ENCODE data around the gene MBNL2. TPM values are rescaled to one million over a fixed set of nuclear protein-coding genes. Genes with fewer than 3 reads are reported as not detected.

Gene MBNL2
- total RNA-seq, 2 donors from 2014 or later: 47.5 to 50.8 TPM

- H3K9me3 ChIP-seq: no peaks in the 10 kb centered on the region
- intact Hi-C loops (cut with DNase I): no loop called here
- ATAC-seq (peak; percentile 25), DNase-seq (no peak)
- H3K27ac ChIP-seq: peak overlapping the region in 1 of 4 donors; percentile 11
- no peak for TF ChIP-seq CTCF (IDR thresholded peaks at IDR 0.05)
- no peak for TF ChIP-seq POLR2A (IDR thresholded peaks at IDR 0.05)
- H3K36me3 ChIP-seq (replicated peaks in 1 of 2; ENCODE audit: insufficient read depth in 1 of 2, low read depth in 2 of 2): no peaks in the 10 kb centered on the region
- H3K4me1 ChIP-seq: peaks cover 27% of the 10 kb centered on the region
- H3K4me3 ChIP-seq: no peak overlapping the region
- WGBS, 2 donors: 76 to 81% methylated on average over 9 of the region's 9 CpGs
- no peaks in the 10 kb centered on the region for H3K27me3 ChIP-seq
Observed at GRCh38 chr13:97319113-97319720, 97.1 kb downstream of the MBNL2 start.

DNA sequence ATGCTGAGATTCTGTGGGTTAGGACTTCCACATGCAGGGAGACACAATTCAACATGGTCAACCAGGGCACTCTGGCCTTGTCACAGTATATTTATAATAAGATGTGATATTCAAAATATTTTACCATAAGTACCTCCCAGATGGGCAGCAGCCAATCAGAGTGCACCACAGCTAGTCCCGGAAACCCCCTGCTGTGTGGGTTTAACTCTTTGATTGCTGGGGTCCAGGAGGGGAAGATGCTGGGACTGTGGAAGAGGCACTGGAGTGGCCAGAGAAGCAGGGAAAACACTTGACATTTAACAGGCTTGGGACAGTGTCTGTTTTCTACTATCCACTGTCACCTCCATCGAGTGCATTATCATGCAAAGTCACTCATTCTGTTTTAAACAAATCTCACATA, 99.0 kb downstream of the MBNL2 start:
- H3K36me3 ChIP-seq (replicated peaks in 1 of 2; ENCODE audit: insufficient read depth in 1 of 2, low read depth in 2 of 2): no peaks in the 10 kb centered on the region
- WGBS, 2 donors: 8 to 14% methylated on average over 2 of the region's 2 CpGs
- no peak overlapping the region for H3K4me3 ChIP-seq
- intact Hi-C loops (cut with DNase I): no loop called here
- no peaks in the 10 kb centered on the region for H3K9me3 ChIP-seq
- H3K27ac ChIP-seq: no peak overlapping the region
- H3K27me3 ChIP-seq: no peaks in the 10 kb centered on the region
- DNase-seq: no peak
- TF ChIP-seq CTCF (IDR thresholded peaks at IDR 0.05) (no peak), POLR2A (IDR thresholded peaks at IDR 0.05) (no peak)
- H3K4me1 ChIP-seq: peaks cover 35% of the 10 kb centered on the region
- no peak for ATAC-seq

DNA sequence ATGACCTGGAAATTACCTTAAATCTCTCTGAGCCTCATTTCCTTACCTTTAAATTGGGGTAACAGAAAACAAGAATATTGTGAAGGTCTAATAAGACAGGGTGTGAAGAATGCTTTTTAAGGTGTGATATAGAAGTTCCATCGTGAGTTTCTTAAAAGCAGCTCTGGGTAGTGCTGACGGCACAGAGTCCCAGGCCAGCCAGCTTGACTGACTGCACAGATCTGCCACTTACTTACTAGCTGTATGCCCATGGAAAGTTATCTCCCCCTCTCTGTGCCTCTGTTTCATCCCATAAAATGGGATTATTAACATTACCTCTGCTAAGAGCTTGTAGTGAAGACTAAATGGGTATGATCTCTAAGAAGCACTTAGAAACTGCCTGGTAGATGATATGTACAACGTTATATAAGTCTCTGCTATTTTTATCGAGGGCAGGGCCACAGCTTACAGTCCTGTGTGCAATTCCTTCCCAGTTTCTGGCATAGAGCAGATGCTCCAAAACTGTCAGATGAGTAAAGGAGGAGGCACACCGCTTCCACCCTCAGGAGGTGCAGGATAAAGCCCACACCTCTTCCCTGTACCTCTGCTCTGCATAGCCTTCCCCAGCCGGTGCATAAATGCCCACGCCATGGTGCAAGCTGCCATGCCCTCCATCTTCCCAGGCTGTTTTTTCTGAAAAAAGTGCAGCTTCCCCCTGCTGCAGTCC, 99.6 kb downstream of the MBNL2 start:
- TF ChIP-seq POLR2A (IDR thresholded peaks at IDR 0.05) (no peak), CTCF (IDR thresholded peaks at IDR 0.05) (no peak)
- 78 to 80% methylated on average over 7 of the region's 7 CpGs for WGBS, 2 donors
- Histone ChIP-seq H3K9me3 (no peaks in the 10 kb centered on the region), H3K4me1 (peaks cover 40% of the 10 kb centered on the region), H3K27me3 (no peaks in the 10 kb centered on the region), H3K27ac (no peak overlapping the region), H3K4me3 (no peak overlapping the region), H3K36me3 (replicated peaks in 1 of 2; ENCODE audit: insufficient read depth in 1 of 2, low read depth in 2 of 2) (no peaks in the 10 kb centered on the region)
- intact Hi-C loops (cut with DNase I): no loop called here
- DNase-seq (no peak), ATAC-seq (no peak)

GRCh38 chr13:97322740-97323342, 100.7 kb downstream of the MBNL2 start:
- ATAC-seq (no peak), DNase-seq (no peak)
- Histone ChIP-seq H3K4me1 (peaks cover 51% of the 10 kb centered on the region), H3K4me3 (no peak overlapping the region), H3K27me3 (no peaks in the 10 kb centered on the region), H3K27ac (no peak overlapping the region), H3K9me3 (no peaks in the 10 kb centered on the region), H3K36me3 (replicated peaks in 1 of 2; ENCODE audit: insufficient read depth in 1 of 2, low read depth in 2 of 2) (no peaks in the 10 kb centered on the region)
- TF ChIP-seq POLR2A (IDR thresholded peaks at IDR 0.05) (no peak), CTCF (IDR thresholded peaks at IDR 0.05) (no peak)
- intact Hi-C loops (cut with DNase I): no loop called here
- 97 to 99% methylated on average over 3 of the region's 3 CpGs for WGBS, 2 donors
